ENCODE results near the gene RUSF1.

The RUSF1 gene

GRCh38 chr16:31467858-31468257 lies 40.3 kb downstream of the RUSF1 start:
- Histone ChIP-seq H3K27me3 (ENCODE audit: insufficient read depth, low read depth) (no peaks in the 10 kb centered on the region), H3K36me3 (ENCODE audit: insufficient read depth) (no peaks in the 10 kb centered on the region), H4K20me1 (ENCODE audit: insufficient read depth) (no peaks in the 10 kb centered on the region), H3K4me3 (IDR thresholded peaks at IDR 0.05; ENCODE audit: insufficient read depth, low read depth, low read length) (no peak overlapping the region), H2AFZ (ENCODE audit: low read depth) (no peak overlapping the region), H3K79me2 (ENCODE audit: insufficient read depth, low read depth) (no peaks in the 10 kb centered on the region), H3K4me1 (ENCODE audit: low read depth, poor library complexity, severe bottlenecking) (no peaks in the 10 kb centered on the region), H3K27ac (no peak overlapping the region), H3K9ac (no peak overlapping the region), H3K4me2 (no peak overlapping the region)
- no peak for TF ChIP-seq CTCF (conservative IDR thresholded peaks at IDR 0.05; ENCODE audit: low read depth, low read length)

- no peak overlapping the region for H2AFZ ChIP-seq (ENCODE audit: low read depth)
- no peak overlapping the region for H3K9ac ChIP-seq
Measured at GRCh38 chr16:31467151-31467773, 40.9 kb downstream of the RUSF1 start.

GRCh38 chr16:31466381-31466841 lies 41.8 kb downstream of the RUSF1 start:
- Histone ChIP-seq H3K9ac (no peak overlapping the region), H4K20me1 (ENCODE audit: insufficient read depth) (no peaks in the 10 kb centered on the region), H3K79me2 (ENCODE audit: insufficient read depth, low read depth) (no peaks in the 10 kb centered on the region), H2AFZ (ENCODE audit: low read depth) (no peak overlapping the region), H3K4me1 (ENCODE audit: low read depth, poor library complexity, severe bottlenecking) (no peaks in the 10 kb centered on the region), H3K36me3 (ENCODE audit: insufficient read depth) (no peaks in the 10 kb centered on the region), H3K4me3 (IDR thresholded peaks at IDR 0.05; ENCODE audit: insufficient read depth, low read depth, low read length) (no peak overlapping the region), H3K27me3 (ENCODE audit: insufficient read depth, low read depth) (no peaks in the 10 kb centered on the region), H3K27ac (no peak overlapping the region), H3K4me2 (no peak overlapping the region)
- TF ChIP-seq CTCF (conservative IDR thresholded peaks at IDR 0.05; ENCODE audit: low read depth, low read length): no peak

More at GRCh38 chr16:31467151-31467773, 40.9 kb downstream of the RUSF1 start:
- Histone ChIP-seq H3K4me1 (ENCODE audit: low read depth, poor library complexity, severe bottlenecking) (no peaks in the 10 kb centered on the region), H3K4me3 (IDR thresholded peaks at IDR 0.05; ENCODE audit: insufficient read depth, low read depth, low read length) (no peak overlapping the region), H3K4me2 (no peak overlapping the region), H3K27ac (no peak overlapping the region), H4K20me1 (ENCODE audit: insufficient read depth) (no peaks in the 10 kb centered on the region), H3K36me3 (ENCODE audit: insufficient read depth) (no peaks in the 10 kb centered on the region), H3K79me2 (ENCODE audit: insufficient read depth, low read depth) (no peaks in the 10 kb centered on the region), H3K27me3 (ENCODE audit: insufficient read depth, low read depth) (no peaks in the 10 kb centered on the region)
- TF ChIP-seq CTCF (conservative IDR thresholded peaks at IDR 0.05; ENCODE audit: low read depth, low read length): no peak

- Histone ChIP-seq H3K4me2 (no peak overlapping the region), H2AFZ (ENCODE audit: low read depth) (no peak overlapping the region), H3K27ac (no peak overlapping the region), H3K79me2 (ENCODE audit: insufficient read depth, low read depth) (peaks cover 1% of the 10 kb centered on the region; the same call in 1 of the 2 replicates), H4K20me1 (ENCODE audit: insufficient read depth) (no peaks in the 10 kb centered on the region), H3K4me1 (ENCODE audit: low read depth, poor library complexity, severe bottlenecking) (peaks cover 2% of the 10 kb centered on the region), H3K4me3 (IDR thresholded peaks at IDR 0.05; ENCODE audit: insufficient read depth, low read depth, low read length) (no peak overlapping the region), H3K36me3 (ENCODE audit: insufficient read depth) (no peaks in the 10 kb centered on the region), H3K27me3 (ENCODE audit: insufficient read depth, low read depth) (no peaks in the 10 kb centered on the region), H3K9ac (no peak overlapping the region)
- no peak for TF ChIP-seq CTCF (conservative IDR thresholded peaks at IDR 0.05; ENCODE audit: low read depth, low read length)
Measured at GRCh38 chr16:31465788-31466370, 42.3 kb downstream of the RUSF1 start.
